ENCODE measurements around the gene DGKI. TPM values are rescaled to one million over a fixed set of nuclear protein-coding genes. Genes with fewer than 3 reads are reported as not detected.
A peak's percentile ranks its signal among the peaks of the same experiment; 100 is the strongest.

DGKI gene
- total and polyA plus RNA-seq, 9 of the 15 experiments (the other 6 are each of a cell fraction or from before 2014, with no cell fraction given): 0.11 to 0.54 (median 0.15) TPM; not detected in 5

DNA sequence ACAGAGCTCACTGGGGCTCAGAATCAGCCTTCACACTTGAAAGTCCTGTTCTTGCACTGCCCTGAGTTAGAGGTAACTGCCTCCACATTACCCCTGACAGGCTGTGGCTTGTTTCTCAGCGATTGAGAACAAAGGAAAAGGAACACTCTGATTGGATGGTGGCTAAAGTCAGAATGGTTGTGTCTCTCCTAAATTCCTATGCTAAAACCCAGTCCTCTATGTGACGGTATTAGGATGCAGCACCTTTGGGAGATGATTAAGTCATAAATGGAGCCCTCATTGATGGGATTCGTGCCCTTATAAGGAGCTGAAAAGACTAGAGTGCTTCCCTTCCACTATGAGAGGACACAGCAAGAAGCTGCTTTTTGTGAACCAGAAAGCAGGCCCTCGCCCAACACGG lies 38.9 kb upstream of the DGKI start:
- Histone ChIP-seq H3K4me2 (ENCODE audit: insufficient read depth, low read length) (no peak overlapping the region), H3K9me1 (ENCODE audit: control insufficient read depth, insufficient read depth, low read length) (peaks cover 3% of the 10 kb centered on the region), H3K27ac (ENCODE audit: extremely low read depth, low read depth, low read length) (no peak overlapping the region), H3K79me2 (ENCODE audit: control insufficient read depth, insufficient read depth, low read length) (no peaks in the 10 kb centered on the region), H3K27me3 (ENCODE audit: control insufficient read depth in 2 of 2, insufficient read depth in 2 of 2, low read length in 2 of 2) (no peaks in the 10 kb centered on the region), H3K4me3 (no peak overlapping the region), H3K9ac (ENCODE audit: insufficient read depth in 1 of 2, low read depth in 2 of 2, low read length in 2 of 2) (no peak overlapping the region), H4K20me1 (replicated peaks; ENCODE audit: control insufficient read depth, insufficient read depth, low read length) (no peaks in the 10 kb centered on the region), H3K9me3 (replicated peaks; ENCODE audit: control insufficient read depth, insufficient read depth, low read depth, low read length) (no peaks in the 10 kb centered on the region), H3K4me1 (replicated peaks in 1 of 2; ENCODE audit: control insufficient read depth in 2 of 2, insufficient read depth in 2 of 2, low read length in 2 of 2) (peaks cover 3 to 17% of the 10 kb centered on the region in 2 experiments; a peak in 3 of 5 replicates), H2AFZ (ENCODE audit: low read depth, low read length) (no peak overlapping the region), H3K36me3 (ENCODE audit: control insufficient read depth, insufficient read depth, low read length) (peaks cover 64% of the 10 kb centered on the region)
- TF ChIP-seq ARNT (IDR thresholded peaks at IDR 0.05) (no peak), ZNF589 (CRISPR knock-in tag; IDR thresholded peaks at IDR 0.05; ENCODE audit: low read depth) (no peak), SAFB (IDR thresholded peaks at IDR 0.05; ENCODE audit: borderline replicate concordance, low read depth, low read length) (no peak), ZNF253 (CRISPR knock-in tag; conservative IDR thresholded peaks at IDR 0.05) (no peak)
- ATAC-seq (no peak), DNase-seq (ENCODE audit: extremely low read depth in 1 of 4, low spot score in 3 of 4) (no peak), FAIRE-seq (no peak)
- in situ Hi-C loops (cut with MboI): no loop called here
- POLR2A ChIA-PET: interaction anchor here (0.6 to 0.9 kb wide), 2 partner anchors 11 to 846 kb away, joined by 3 to 4 read pairs; no protein-coding TSS in a partner anchor
- intact Hi-C loops (cut with micrococcal nuclease): no loop called here
- 80% methylated on average over 5 of the region's 5 CpGs for WGBS (ENCODE audit: insufficient coverage, low coverage, missing lambda C conversion rate)
- no TSS peak for BruUV-seq (replicated peaks)
- CTCF ChIA-PET (ENCODE audit: low intra/inter-chr PET ratio): no interaction called here

- Histone ChIP-seq H3K27ac (ENCODE audit: extremely low read depth, low read depth, low read length) (peak overlapping the region; percentile 68; the same call in 2 of the 3 replicates), H3K9ac (ENCODE audit: insufficient read depth in 1 of 2, low read depth in 2 of 2, low read length in 2 of 2) (no peak overlapping the region), H3K36me3 (ENCODE audit: control insufficient read depth, insufficient read depth, low read length) (peaks cover 81% of the 10 kb centered on the region), H3K4me1 (replicated peaks in 1 of 2; ENCODE audit: control insufficient read depth in 2 of 2, insufficient read depth in 2 of 2, low read length in 2 of 2) (peaks cover 13 to 28% of the 10 kb centered on the region in 2 experiments; a peak in 4 of 5 replicates), H3K9me3 (replicated peaks; ENCODE audit: control insufficient read depth, insufficient read depth, low read depth, low read length) (no peaks in the 10 kb centered on the region), H4K20me1 (replicated peaks; ENCODE audit: control insufficient read depth, insufficient read depth, low read length) (no peaks in the 10 kb centered on the region), H3K4me2 (ENCODE audit: insufficient read depth, low read length) (no peak overlapping the region; the same call in 1 of the 2 replicates), H3K79me2 (ENCODE audit: control insufficient read depth, insufficient read depth, low read length) (no peaks in the 10 kb centered on the region), H2AFZ (ENCODE audit: low read depth, low read length) (no peak overlapping the region), H3K4me3 (no peak overlapping the region), H3K9me1 (ENCODE audit: control insufficient read depth, insufficient read depth, low read length) (peaks cover 3% of the 10 kb centered on the region), H3K27me3 (ENCODE audit: control insufficient read depth in 2 of 2, insufficient read depth in 2 of 2, low read length in 2 of 2) (no peaks in the 10 kb centered on the region)
- intact Hi-C loops (cut with micrococcal nuclease): no loop called here
- no peak for TF ChIP-seq PHTF2 (CRISPR knock-in tag; IDR thresholded peaks at IDR 0.05)
- TF ChIP-seq MEIS2 (IDR thresholded peaks at IDR 0.05; ENCODE audit: partially characterized antibody): peak; percentile 79
- TF ChIP-seq POLR2B (IDR thresholded peaks at IDR 0.05; ENCODE audit: low read depth, partially characterized antibody): peak; percentile 9
- TF ChIP-seq SOX6 (IDR thresholded peaks at IDR 0.05): peak; percentile 49; the same call in 1 of the 2 replicates
- TF ChIP-seq, protein P1, sequence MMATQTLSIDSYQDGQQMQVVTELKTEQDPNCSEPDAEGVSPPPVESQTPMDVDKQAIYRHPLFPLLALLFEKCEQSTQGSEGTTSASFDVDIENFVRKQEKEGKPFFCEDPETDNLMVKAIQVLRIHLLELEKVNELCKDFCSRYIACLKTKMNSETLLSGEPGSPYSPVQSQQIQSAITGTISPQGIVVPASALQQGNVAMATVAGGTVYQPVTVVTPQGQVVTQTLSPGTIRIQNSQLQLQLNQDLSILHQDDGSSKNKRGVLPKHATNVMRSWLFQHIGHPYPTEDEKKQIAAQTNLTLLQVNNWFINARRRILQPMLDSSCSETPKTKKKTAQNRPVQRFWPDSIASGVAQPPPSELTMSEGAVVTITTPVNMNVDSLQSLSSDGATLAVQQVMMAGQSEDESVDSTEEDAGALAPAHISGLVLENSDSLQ (IDR thresholded peaks at IDR 0.05): peak; percentile 81
- TF ChIP-seq SMAD4 (CRISPR knock-in tag; conservative IDR thresholded peaks at IDR 0.05): no peak
- in situ Hi-C loops (cut with MboI): no loop called here
- no peak for FAIRE-seq
- no peak for DNase-seq (ENCODE audit: extremely low read depth in 1 of 4, low spot score in 3 of 4)
- no TSS peak for BruUV-seq (replicated peaks)
- ChIA-PET POLR2A (interaction anchor here (1.0 kb wide), 1 partner anchor 185 kb away, joined by 4 read pairs; no protein-coding TSS in a partner anchor), CTCF (ENCODE audit: low intra/inter-chr PET ratio) (no interaction called here)
- ATAC-seq: no peak
Measured at GRCh38 chr7:137882806-137883205, 36.0 kb upstream of the DGKI start.
